Spleen (tissue), 7 donors: ENCODE measurements around the gene AJM1.

Source experiments
- POLR2AphosphoS5 ChIP-seq, 3 donors: sonication (generic); formaldehyde crosslinking; IDR thresholded peaks; one replicate each; pipeline ENCODE4 v1.5.1; 2017; ENCODE audit warnings: antibody characterized with exemption in 3 of 3
- TF ChIP-seq, protein P1 (sequence below), 11 experiments: fragments of 200-600 bp in 7 of 11; fragments of 450-650 bp in 4 of 11; sonication (generic) in 4 of 11; IDR thresholded peaks in 8 of 11; conservative IDR thresholded peaks in 3 of 11; 1 replicate in 7 of 11; 2 replicates in 4 of 11; pipeline versions ENCODE4 v1.4.0 to v1.8.0; 2016 to 2021; ENCODE audit warnings: antibody characterized with exemption in 11 of 11, inconsistent platforms in 4 of 11, mild to moderate bottlenecking in 1 of 11
- donor health status: DM: no; HTN: no; CAD: no; lungs with moderate emphysema.
- donor health status: DM: no; HTN: no; CAD: no.
- donor health status: DM: no; HTN: no; CAD: no.

DNA sequence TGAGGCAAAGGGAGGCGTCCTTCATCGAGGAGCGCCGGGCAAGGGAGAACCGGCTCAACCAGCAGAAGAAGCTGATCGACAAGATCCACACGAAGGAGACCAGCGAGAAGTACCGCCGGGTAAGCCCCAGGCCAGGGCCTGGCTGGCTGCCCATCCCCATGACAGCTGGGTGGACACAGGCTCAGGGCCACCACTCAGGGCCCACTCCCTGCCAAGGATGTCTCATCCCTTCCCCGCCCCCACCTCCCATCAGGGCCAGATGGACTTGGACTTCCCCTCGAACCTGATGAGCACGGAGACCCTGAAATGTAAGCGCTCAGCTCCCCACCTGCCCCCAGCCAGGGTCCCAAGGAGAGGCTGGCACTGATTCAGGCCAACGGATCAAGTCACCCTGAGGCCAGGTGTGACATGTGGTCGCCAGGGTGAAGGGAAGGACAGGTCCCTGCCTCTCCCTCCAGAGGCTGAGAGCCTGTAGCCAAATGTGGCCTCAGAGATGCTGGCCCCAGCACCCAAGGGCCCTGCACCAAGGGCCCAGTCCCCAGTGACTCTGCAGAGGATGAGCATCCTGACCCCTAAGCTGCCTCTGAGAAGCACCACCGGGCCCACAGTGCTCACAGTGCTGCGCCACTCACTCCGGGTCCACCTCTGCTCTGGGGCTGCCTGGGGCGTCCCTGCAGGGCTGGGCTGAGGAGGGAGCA is 37.6 kb upstream of the AJM1 start:
- TF ChIP-seq, protein P1, sequence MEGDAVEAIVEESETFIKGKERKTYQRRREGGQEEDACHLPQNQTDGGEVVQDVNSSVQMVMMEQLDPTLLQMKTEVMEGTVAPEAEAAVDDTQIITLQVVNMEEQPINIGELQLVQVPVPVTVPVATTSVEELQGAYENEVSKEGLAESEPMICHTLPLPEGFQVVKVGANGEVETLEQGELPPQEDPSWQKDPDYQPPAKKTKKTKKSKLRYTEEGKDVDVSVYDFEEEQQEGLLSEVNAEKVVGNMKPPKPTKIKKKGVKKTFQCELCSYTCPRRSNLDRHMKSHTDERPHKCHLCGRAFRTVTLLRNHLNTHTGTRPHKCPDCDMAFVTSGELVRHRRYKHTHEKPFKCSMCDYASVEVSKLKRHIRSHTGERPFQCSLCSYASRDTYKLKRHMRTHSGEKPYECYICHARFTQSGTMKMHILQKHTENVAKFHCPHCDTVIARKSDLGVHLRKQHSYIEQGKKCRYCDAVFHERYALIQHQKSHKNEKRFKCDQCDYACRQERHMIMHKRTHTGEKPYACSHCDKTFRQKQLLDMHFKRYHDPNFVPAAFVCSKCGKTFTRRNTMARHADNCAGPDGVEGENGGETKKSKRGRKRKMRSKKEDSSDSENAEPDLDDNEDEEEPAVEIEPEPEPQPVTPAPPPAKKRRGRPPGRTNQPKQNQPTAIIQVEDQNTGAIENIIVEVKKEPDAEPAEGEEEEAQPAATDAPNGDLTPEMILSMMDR (IDR thresholded peaks at IDR 0.05 in 8 of 11, conservative IDR thresholded peaks at IDR 0.05 in 3 of 11) = no peak
- TF ChIP-seq POLR2AphosphoS5 (IDR thresholded peaks at IDR 0.05) = no peak
